ENCODE measurements around the gene IKZF1.

GRCh38 chr7:50370884-50371283 lies 66.4 kb downstream of the IKZF1 start:
- TF ChIP-seq POLR2A (IDR thresholded peaks at IDR 0.05; ENCODE audit: low read length) = no peak
- no peak for TF ChIP-seq GATA1 (IDR thresholded peaks at IDR 0.05; ENCODE audit: low read depth, low read length)

All from erythroblast (primary cell).